OCI-LY3 (cell line): ENCODE data around the gene COPS6.

Experiments used
- H2AFZ ChIP-seq: fragments of 200-600, 300-600 bp; shearing (Covaris generic); 2 replicates; pipeline ENCODE4 v1.6.0; 2014; ENCODE audit warnings: antibody characterized with exemption, low read depth, low read length
- H3K27ac ChIP-seq: fragments of 200-600, 300-600 bp; sonication (generic); 2 replicates; pipeline ENCODE4 v1.5.1; 2014; ENCODE audit warnings: mild to moderate bottlenecking, low read length, moderate library complexity, mixed read lengths
- H3K27me3 ChIP-seq: fragments of 200-600, 300-600 bp; sonication (generic); 2 replicates; pipeline ENCODE4 v1.6.1; 2014; ENCODE audit warnings: low read depth, low read length, mixed read lengths
- H3K36me3 ChIP-seq: fragments of 200-600, 300-600 bp; sonication (generic); replicated peaks from 2 replicates; pipeline ENCODE3; 2014; ENCODE audit warnings: low read depth, low read length, mixed read lengths
- H3K4me1 ChIP-seq: fragments of 300-600, 200-600 bp; sonication (generic); 2 replicates; pipeline ENCODE4 v1.6.1; 2014; ENCODE audit warnings: low read length, mixed read lengths
- H3K4me2 ChIP-seq: fragments of 200-600, 300-600 bp; sonication (generic); 2 replicates; pipeline ENCODE4 v1.6.1; 2014; ENCODE audit warnings: low read length, mixed read lengths
- H3K4me3 ChIP-seq: fragments of 300-600, 200-600 bp; sonication (generic); 2 replicates; pipeline ENCODE4 v1.5.1; 2014; ENCODE audit warnings: antibody characterized with exemption, mild to moderate bottlenecking, low read length, moderate library complexity
- H3K79me2 ChIP-seq: fragments of 300-600, 200-600 bp; shearing (Covaris generic); 2 replicates; pipeline ENCODE4 v1.6.1; 2014; ENCODE audit warnings: mild to moderate bottlenecking, low read length, mixed read lengths
- H3K9ac ChIP-seq: fragments of 300-600, 200-600 bp; shearing (Covaris generic); 2 replicates; pipeline ENCODE4 v1.6.0; 2014; ENCODE audit warnings: mild to moderate bottlenecking, low read length, moderate library complexity
- H3K9me3 ChIP-seq: fragments of 200-600, 300-600 bp; shearing (Covaris generic); 2 replicates; pipeline ENCODE4 v1.6.1; 2014; ENCODE audit warnings: low read length, mixed read lengths; ENCODE audit not compliant: insufficient read depth
- H4K20me1 ChIP-seq: fragments of 200-600, 300-600 bp; sonication (generic); 2 replicates; pipeline ENCODE4 v1.6.1; 2016; ENCODE audit warnings: low read length, mixed read lengths; ENCODE audit not compliant: insufficient read depth
- CTCF ChIP-seq: fragments of 200-600, 300-600 bp; sonication (generic); IDR thresholded peaks from 2 replicates; pipeline ENCODE4 v1.5.1; 2014; ENCODE audit warnings: antibody characterized with exemption, low read length, low read depth
- EZH2phosphoT487 ChIP-seq: fragments of 200-600 bp; shearing (Covaris generic); IDR thresholded peaks from 2 replicates; pipeline ENCODE4 v1.6.1; 2018; ENCODE audit warnings: antibody characterized with exemption, mixed run types, low read depth

The COPS6 gene

GRCh38 chr7:100124301-100125230 is 35.8 kb downstream of the COPS6 start:
- Histone ChIP-seq H3K36me3 (peaks cover 7% of the 10 kb centered on the region), H3K4me3 (no peak overlapping the region), H3K27me3 (no peaks in the 10 kb centered on the region), H3K9ac (no peak overlapping the region), H2AFZ (no peak overlapping the region), H3K27ac (no peak overlapping the region), H3K4me2 (no peak overlapping the region), H3K79me2 (peaks cover 17% of the 10 kb centered on the region), H3K4me1 (peaks cover 21% of the 10 kb centered on the region), H4K20me1 (no peaks in the 10 kb centered on the region), H3K9me3 (no peaks in the 10 kb centered on the region)
- TF ChIP-seq CTCF = no peak
- TF ChIP-seq EZH2phosphoT487 = no peak

GRCh38 chr7:100126239-100126930 is 37.6 kb downstream of the COPS6 start:
- TF ChIP-seq EZH2phosphoT487 = no peak
- no peak for TF ChIP-seq CTCF
- Histone ChIP-seq H3K4me2 (peak overlapping the region; percentile 90), H4K20me1 (no peaks in the 10 kb centered on the region), H3K4me3 (peak overlapping the region; percentile 97), H3K4me1 (peaks cover 16% of the 10 kb centered on the region), H3K9me3 (no peaks in the 10 kb centered on the region), H3K9ac (peak overlapping the region; percentile 96), H3K79me2 (peaks cover 17% of the 10 kb centered on the region), H3K27me3 (no peaks in the 10 kb centered on the region), H2AFZ (peak overlapping the region; percentile 92), H3K36me3 (peaks cover 7% of the 10 kb centered on the region), H3K27ac (peak overlapping the region; percentile 94)

GRCh38 chr7:100126931-100127865 is 38.4 kb downstream of the COPS6 start, which contains the start of gene MBLAC1:
TSS of gene MBLAC1 (plus strand) at chr7:100126967. CDS start at chr7:100127396, 429 bp downstream.
- no peaks in the 10 kb centered on the region for H4K20me1 ChIP-seq
- TF ChIP-seq CTCF = no peak
- TF ChIP-seq EZH2phosphoT487 = no peak
- peaks cover 7% of the 10 kb centered on the region for H3K36me3 ChIP-seq
- H3K27ac ChIP-seq = peak within 1 kb of the TSS; percentile 94
- no peaks in the 10 kb centered on the region for H3K27me3 ChIP-seq
- peaks cover 16% of the 10 kb centered on the region for H3K4me1 ChIP-seq
- peak within 1 kb of the TSS; percentile 92 for H2AFZ ChIP-seq
- H3K9ac ChIP-seq = peak within 1 kb of the TSS; percentile 96
- peak within 1 kb of the TSS; percentile 90 for H3K4me2 ChIP-seq
- peaks cover 17% of the 10 kb centered on the region for H3K79me2 ChIP-seq
- peak within 1 kb of the TSS; percentile 97 for H3K4me3 ChIP-seq
- H3K9me3 ChIP-seq = no peaks in the 10 kb centered on the region
